HepG2 (cell line): ENCODE measurements around the gene DOC2A. TPM values are rescaled to one million over a fixed set of nuclear protein-coding genes. Genes with fewer than 3 reads are reported as not detected.

Experiments
- AKAP8 ChIP-seq: sonication (generic); formaldehyde crosslinking; IDR thresholded peaks from 2 replicates; pipeline ENCODE4 v1.5.1; 2020; ENCODE audit warnings: mild to moderate bottlenecking, missing genetic modification reagents
- CREB1 ChIP-seq, 2 experiments: fragments of 450-650 bp in 1 of 2; IDR thresholded peaks; 2 replicates each; pipeline ENCODE4 v1.6.1; 2016 to 2017; ENCODE audit warnings: control low read depth in 1 of 2, mild to moderate bottlenecking in 1 of 2, missing compliant biosample characterization in 1 of 2, missing genetic modification characterization in 1 of 2
- DNMT1 ChIP-seq: sonication (generic); formaldehyde crosslinking; IDR thresholded peaks from 2 replicates; pipeline ENCODE4 v1.5.1; 2020; ENCODE audit warnings: mild to moderate bottlenecking, missing genetic modification reagents
- HOXA5 ChIP-seq: sonication (generic); formaldehyde crosslinking; IDR thresholded peaks from 2 replicates; pipeline ENCODE4 v1.4.0; 2020; ENCODE audit warnings: missing genetic modification reagents
- KDM5B ChIP-seq: sonication (generic); formaldehyde crosslinking; IDR thresholded peaks from 2 replicates; pipeline ENCODE4 v1.4.0; 2020; ENCODE audit warnings: missing genetic modification reagents, mild to moderate bottlenecking, borderline replicate concordance
- MED8 ChIP-seq: sonication (generic); formaldehyde crosslinking; IDR thresholded peaks from 2 replicates; pipeline ENCODE4 v1.8.1; 2023; ENCODE audit warnings: mild to moderate bottlenecking, missing genetic modification reagents; ENCODE audit not compliant: insufficient replicate concordance
- MIXL1 ChIP-seq: IDR thresholded peaks from 2 replicates; pipeline ENCODE4 v1.6.1; 2016
- NR2F6 ChIP-seq, 2 experiments: IDR thresholded peaks; 2 replicates each; pipeline ENCODE4 v1.6.1; 2016; ENCODE audit warnings: antibody characterized with exemption in 1 of 2, mild to moderate bottlenecking in 1 of 2
- PCBP2 ChIP-seq: fragments of 200-400 bp; formaldehyde crosslinking; optimal IDR thresholded peaks from 2 replicates; pipeline ENCODE3; 2018; ENCODE audit warnings: low read length, low read depth; ENCODE audit not compliant: poor library complexity, severe bottlenecking
- SRSF4 ChIP-seq: fragments of 200-400 bp; formaldehyde crosslinking; IDR thresholded peaks from one replicate; pipeline ENCODE4 v1.6.1; 2018; ENCODE audit warnings: mild to moderate bottlenecking, low read depth, low read length, moderate library complexity; ENCODE audit not compliant: poor library complexity, severe bottlenecking
- SUZ12 ChIP-seq: fragments of 150-350 bp; IDR thresholded peaks from 2 replicates; pipeline ENCODE4 v1.6.1; 2014; ENCODE audit warnings: low read depth, low read length
- TBX3 ChIP-seq: fragments of 450-650 bp; IDR thresholded peaks from 2 replicates; pipeline ENCODE4 v1.6.1; 2017; ENCODE audit warnings: antibody characterized with exemption, mild to moderate bottlenecking, inconsistent platforms, borderline replicate concordance
- ZKSCAN1 ChIP-seq: fragments of 150-350 bp; IDR thresholded peaks from 2 replicates; pipeline ENCODE4 v1.6.1; 2014; ENCODE audit warnings: low read length
- ZMYM3 ChIP-seq: sonication (generic); formaldehyde crosslinking; IDR thresholded peaks from 2 replicates; pipeline ENCODE4 v1.5.1; 2020; ENCODE audit warnings: mild to moderate bottlenecking, missing genetic modification reagents
- ZNF354B ChIP-seq: sonication (generic); formaldehyde crosslinking; IDR thresholded peaks from 2 replicates; pipeline ENCODE4 v1.8.0; 2022; ENCODE audit warnings: mild to moderate bottlenecking, missing genetic modification reagents
- ZNF383 ChIP-seq: sonication (generic); formaldehyde crosslinking; IDR thresholded peaks from 2 replicates; pipeline ENCODE4 v1.4.0; 2020; ENCODE audit warnings: missing genetic modification reagents, mild to moderate bottlenecking, borderline replicate concordance
- ZNF75D ChIP-seq: sonication (generic); formaldehyde crosslinking; IDR thresholded peaks from 2 replicates; pipeline ENCODE4 v1.8.1; 2023; ENCODE audit warnings: missing genetic modification reagents, mild to moderate bottlenecking, borderline replicate concordance
- ZSCAN12 ChIP-seq: sonication (generic); formaldehyde crosslinking; IDR thresholded peaks from 2 replicates; pipeline ENCODE4 v1.9.0; 2021; ENCODE audit warnings: mild to moderate bottlenecking, missing genetic modification reagents
- polyA plus RNA-seq, 8 experiments: library from polyadenylated mRNA; depleted of rRNA in 3 of 8; stranded (reverse) in 7 of 8; unstranded in 1 of 8; fragments of >200 nt; fragmentation: Illumina TruSeq in 4 of 8; extraction: Trizol in 4 of 8; gene quantifications; 2 replicates each; pipeline versions ENCODE4 v1.2.1 to v1.2.3, GENCODE V29; 2011 to 2016; ENCODE audit warnings: low read depth in 4 of 8, missing spikeins in 1 of 8, mixed read lengths in 1 of 8; ENCODE audit not compliant: insufficient read depth in 1 of 8
- total RNA-seq, 5 experiments: library from RNA; depleted of rRNA; stranded (reverse); fragments of >200 nt; fragmentation: Illumina TruSeq; extraction: Trizol; gene quantifications; 2 replicates each; pipeline ENCODE4 v1.2.3, GENCODE V29; 2016; ENCODE audit warnings: low read depth in 1 of 5
- TF ChIP-seq, protein P1 (sequence below): sonication (generic); formaldehyde crosslinking; IDR thresholded peaks from 2 replicates; pipeline ENCODE4 v1.4.0; 2020; ENCODE audit warnings: missing genetic modification reagents
- TF ChIP-seq, protein P2 (sequence below): sonication (generic); formaldehyde crosslinking; IDR thresholded peaks from 2 replicates; pipeline ENCODE4 v1.8.1; 2023; ENCODE audit warnings: mild to moderate bottlenecking, missing genetic modification reagents
- TF ChIP-seq, protein P3 (sequence below): sonication (generic); formaldehyde crosslinking; IDR thresholded peaks from 2 replicates; pipeline ENCODE4 v1.8.0; 2022; ENCODE audit warnings: mild to moderate bottlenecking, missing genetic modification reagents, borderline replicate concordance
- TF ChIP-seq, protein P4 (sequence below): sonication (generic); formaldehyde crosslinking; IDR thresholded peaks from 2 replicates; pipeline ENCODE4 v1.8.1; 2023; ENCODE audit warnings: missing genetic modification reagents, mild to moderate bottlenecking, borderline replicate concordance
- TF ChIP-seq, protein P5 (sequence below): IDR thresholded peaks from 2 replicates; pipeline ENCODE4 v1.6.1; 2016; ENCODE audit warnings: low read depth

DOC2A gene
- total and polyA plus RNA-seq, 2 of the 13 experiments (the other 11 are each of a cell fraction or from before 2014, with no cell fraction given) = 0.15 to 0.55 TPM

DNA sequence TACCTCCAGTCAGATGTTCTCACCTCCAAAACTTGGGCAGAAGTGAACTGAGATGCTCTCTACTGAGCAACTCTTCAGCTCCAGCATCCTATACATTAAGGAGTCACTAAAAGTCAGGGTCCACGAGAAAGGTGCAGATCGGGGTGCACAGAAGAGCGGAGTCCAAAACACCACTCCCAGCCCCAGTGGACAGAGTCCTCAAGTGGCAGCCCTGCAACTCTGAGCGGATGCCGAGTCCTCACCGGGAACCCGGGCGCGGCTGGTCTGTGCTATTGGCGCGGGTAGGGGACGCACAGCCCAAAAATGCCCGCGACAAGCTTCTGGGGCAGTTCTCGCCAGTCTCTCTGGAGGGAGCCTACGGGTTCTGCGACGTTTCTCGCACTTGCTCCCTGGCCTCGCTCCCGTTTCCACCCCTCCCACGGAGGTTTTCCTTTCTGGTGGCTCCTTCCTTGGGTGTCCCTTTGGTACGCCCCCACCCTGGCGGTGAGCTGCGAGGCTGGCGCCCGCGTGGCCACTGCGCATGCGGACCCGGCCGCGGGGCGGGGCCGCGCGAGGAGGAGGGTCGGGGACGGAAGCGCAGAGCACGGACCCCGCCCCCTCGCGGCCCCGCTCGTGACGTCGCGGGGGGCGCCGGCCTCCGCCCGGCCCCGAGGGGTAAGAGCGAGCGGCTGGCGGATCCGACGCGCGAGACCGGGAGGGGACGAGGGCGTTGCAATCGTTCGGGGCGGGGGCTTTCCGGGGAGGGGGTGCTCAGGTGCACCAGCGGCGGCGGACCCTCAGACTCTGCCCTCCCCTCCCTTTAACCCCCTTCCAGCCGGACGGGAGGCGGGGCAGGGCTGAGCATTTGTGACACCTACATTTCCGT is 49.1 kb downstream of the DOC2A start, which contains the start of gene TMEM219 (continued):
- peak; percentile 60 for TF ChIP-seq MED8 (CRISPR knock-in tag)
- peak; percentile 91 for TF ChIP-seq KDM5B
- TF ChIP-seq, protein P1, sequence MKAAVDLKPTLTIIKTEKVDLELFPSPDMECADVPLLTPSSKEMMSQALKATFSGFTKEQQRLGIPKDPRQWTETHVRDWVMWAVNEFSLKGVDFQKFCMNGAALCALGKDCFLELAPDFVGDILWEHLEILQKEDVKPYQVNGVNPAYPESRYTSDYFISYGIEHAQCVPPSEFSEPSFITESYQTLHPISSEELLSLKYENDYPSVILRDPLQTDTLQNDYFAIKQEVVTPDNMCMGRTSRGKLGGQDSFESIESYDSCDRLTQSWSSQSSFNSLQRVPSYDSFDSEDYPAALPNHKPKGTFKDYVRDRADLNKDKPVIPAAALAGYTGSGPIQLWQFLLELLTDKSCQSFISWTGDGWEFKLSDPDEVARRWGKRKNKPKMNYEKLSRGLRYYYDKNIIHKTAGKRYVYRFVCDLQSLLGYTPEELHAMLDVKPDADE (CRISPR knock-in tag) = no peak
- TF ChIP-seq CREB1 (IDR thresholded peaks at IDR 0.05) = peak; percentile 77; the same call in 1 of the 2 replicates
- TF ChIP-seq CREB1 (CRISPR knock-in tag; IDR thresholded peaks at IDR 0.05) = no peak
- no peak for TF ChIP-seq ZMYM3 (CRISPR knock-in tag)
- TF ChIP-seq, protein P2, sequence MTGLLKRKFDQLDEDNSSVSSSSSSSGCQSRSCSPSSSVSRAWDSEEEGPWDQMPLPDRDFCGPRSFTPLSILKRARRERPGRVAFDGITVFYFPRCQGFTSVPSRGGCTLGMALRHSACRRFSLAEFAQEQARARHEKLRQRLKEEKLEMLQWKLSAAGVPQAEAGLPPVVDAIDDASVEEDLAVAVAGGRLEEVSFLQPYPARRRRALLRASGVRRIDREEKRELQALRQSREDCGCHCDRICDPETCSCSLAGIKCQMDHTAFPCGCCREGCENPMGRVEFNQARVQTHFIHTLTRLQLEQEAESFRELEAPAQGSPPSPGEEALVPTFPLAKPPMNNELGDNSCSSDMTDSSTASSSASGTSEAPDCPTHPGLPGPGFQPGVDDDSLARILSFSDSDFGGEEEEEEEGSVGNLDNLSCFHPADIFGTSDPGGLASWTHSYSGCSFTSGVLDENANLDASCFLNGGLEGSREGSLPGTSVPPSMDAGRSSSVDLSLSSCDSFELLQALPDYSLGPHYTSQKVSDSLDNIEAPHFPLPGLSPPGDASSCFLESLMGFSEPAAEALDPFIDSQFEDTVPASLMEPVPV (CRISPR knock-in tag) = peak; percentile 86; the same call in 1 of the 2 replicates
- TF ChIP-seq TBX3 = no peak
- TF ChIP-seq ZKSCAN1 = no peak
- TF ChIP-seq HOXA5 = 0 out of 2 replicates have a peak, but pooled peaks have one; percentile 0
- TF ChIP-seq ZNF354B (CRISPR knock-in tag) = peak; percentile 93; the same call in 1 of the 2 replicates
- TF ChIP-seq DNMT1 (CRISPR knock-in tag) = 0 out of 2 replicates have a peak, but pooled peaks have one; percentile 10
- TF ChIP-seq, protein P3, sequence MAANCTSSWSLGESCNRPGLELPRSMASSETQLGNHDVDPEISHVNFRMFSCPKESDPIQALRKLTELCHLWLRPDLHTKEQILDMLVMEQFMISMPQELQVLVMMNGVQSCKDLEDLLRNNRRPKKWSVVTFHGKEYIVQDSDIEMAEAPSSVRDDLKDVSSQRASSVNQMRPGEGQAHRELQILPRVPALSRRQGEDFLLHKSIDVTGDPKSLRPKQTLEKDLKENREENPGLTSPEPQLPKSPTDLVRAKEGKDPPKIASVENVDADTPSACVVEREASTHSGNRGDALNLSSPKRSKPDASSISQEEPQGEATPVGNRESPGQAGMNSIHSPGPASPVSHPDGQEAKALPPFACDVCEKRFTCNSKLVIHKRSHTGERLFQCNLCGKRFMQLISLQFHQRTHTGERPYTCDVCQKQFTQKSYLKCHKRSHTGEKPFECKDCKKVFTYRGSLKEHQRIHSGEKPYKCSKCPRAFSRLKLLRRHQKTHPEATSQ (CRISPR knock-in tag) = peak; percentile 43; the same call in 1 of the 2 replicates
- 0 out of 2 replicates have a peak, but pooled peaks have one; percentile 57 for TF ChIP-seq MIXL1 (CRISPR knock-in tag)
- TF ChIP-seq, protein P4, sequence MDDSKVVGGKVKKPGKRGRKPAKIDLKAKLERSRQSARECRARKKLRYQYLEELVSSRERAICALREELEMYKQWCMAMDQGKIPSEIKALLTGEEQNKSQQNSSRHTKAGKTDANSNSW (CRISPR knock-in tag) = no peak; the same call in 1 of the 2 replicates
- no peak for TF ChIP-seq SUZ12
- no peak for TF ChIP-seq SRSF4
- TF ChIP-seq AKAP8 (CRISPR knock-in tag) = no peak; the same call in 1 of the 2 replicates
- TF ChIP-seq ZNF75D (CRISPR knock-in tag) = no peak
- TF ChIP-seq, protein P5, sequence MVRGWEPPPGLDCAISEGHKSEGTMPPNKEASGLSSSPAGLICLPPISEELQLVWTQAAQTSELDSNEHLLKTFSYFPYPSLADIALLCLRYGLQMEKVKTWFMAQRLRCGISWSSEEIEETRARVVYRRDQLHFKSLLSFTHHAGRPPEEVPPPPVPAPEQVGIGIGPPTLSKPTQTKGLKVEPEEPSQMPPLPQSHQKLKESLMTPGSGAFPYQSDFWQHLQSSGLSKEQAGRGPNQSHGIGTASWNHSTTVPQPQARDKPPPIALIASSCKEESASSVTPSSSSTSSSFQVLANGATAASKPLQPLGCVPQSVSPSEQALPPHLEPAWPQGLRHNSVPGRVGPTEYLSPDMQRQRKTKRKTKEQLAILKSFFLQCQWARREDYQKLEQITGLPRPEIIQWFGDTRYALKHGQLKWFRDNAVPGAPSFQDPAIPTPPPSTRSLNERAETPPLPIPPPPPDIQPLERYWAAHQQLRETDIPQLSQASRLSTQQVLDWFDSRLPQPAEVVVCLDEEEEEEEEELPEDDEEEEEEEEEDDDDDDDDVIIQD (CRISPR knock-in tag) = no peak
- TF ChIP-seq ZSCAN12 = no peak
- TF ChIP-seq NR2F6 (IDR thresholded peaks at IDR 0.05) = no peak
- TF ChIP-seq NR2F6 (CRISPR knock-in tag; IDR thresholded peaks at IDR 0.05) = no peak; the same call in 1 of the 2 replicates
- TF ChIP-seq PCBP2 = peak; percentile 40
- TF ChIP-seq ZNF383 (CRISPR knock-in tag) = no peak
